H1 (cell line): ENCODE measurements around the gene ZNF423. TPM values are rescaled to one million over a fixed set of nuclear protein-coding genes. Genes with fewer than 3 reads are reported as not detected.

Experiments
- CTCF ChIA-PET: fragments of 300-600 bp; sonication (Branson Sonifier 250); formaldehyde crosslinking; loops from one replicate; lab custom pipeline; 2021; ENCODE audit not compliant: partially characterized antibody; lab: Charles Lee
- POLR2A ChIA-PET: fragments of 300-600 bp; sonication (Branson Sonifier 250); formaldehyde crosslinking; loops from one replicate; lab custom pipeline; 2021; ENCODE audit warnings: inconsistent platforms; ENCODE audit not compliant: partially characterized antibody; lab: Charles Lee
- DNase-seq, 2 experiments: peaks; one replicate each; pipeline versions ENCODE4 v3.0.0 to v3.0.0-alpha.2; 2010 to 2022; ENCODE audit warnings: low spot score in 2 of 2, low read depth in 1 of 2, mixed read lengths in 1 of 2
- FAIRE-seq: peaks from 2 replicates; lab custom pipeline; 2011; peaks lifted over from hg19 to GRCh38; lab: Jason Lieb, UNC
- H2AFZ ChIP-seq: 2 replicates; pipeline ENCODE4 v1.8.1; 2012; ENCODE audit warnings: low read length, inconsistent platforms
- H2AK5ac ChIP-seq: 2 replicates; pipeline ENCODE4 v1.6.1; 2013; ENCODE audit warnings: low read depth, low read length
- H2BK120ac ChIP-seq: replicated peaks from 2 replicates; pipeline ENCODE3; 2013; ENCODE audit warnings: low read depth, low read length, inconsistent platforms
- H2BK12ac ChIP-seq: 2 replicates; pipeline ENCODE4 v1.6.1; 2013; ENCODE audit warnings: low read depth, low read length
- H2BK15ac ChIP-seq: 2 replicates; pipeline ENCODE4 v1.6.1; 2013; ENCODE audit warnings: low read length
- H2BK20ac ChIP-seq: 2 replicates; pipeline ENCODE4 v1.6.1; 2013; ENCODE audit warnings: low read length
- H2BK5ac ChIP-seq: 2 replicates; pipeline ENCODE4 v1.6.1; 2013; ENCODE audit warnings: low read depth, low read length
- H3K14ac ChIP-seq: 2 replicates; pipeline ENCODE4 v1.6.1; 2013; ENCODE audit warnings: inconsistent platforms; ENCODE audit not compliant: insufficient read length
- H3K18ac ChIP-seq: 2 replicates; pipeline ENCODE4 v1.6.1; 2013; ENCODE audit warnings: low read length; ENCODE audit errors: extremely low read depth
- H3K23ac ChIP-seq: 2 replicates; pipeline ENCODE4 v1.6.1; 2013; ENCODE audit warnings: inconsistent platforms; ENCODE audit not compliant: insufficient read length
- H3K23me2 ChIP-seq: 2 replicates; pipeline ENCODE4 v1.6.1; 2013; ENCODE audit warnings: low read depth, low read length
- H3K27ac ChIP-seq: 2 replicates; pipeline ENCODE4 v1.6.1; 2011; ENCODE audit warnings: low read depth, low read length, inconsistent platforms
- H3K27me3 ChIP-seq, 4 experiments: replicated peaks in 1 of 4; 1 replicate in 1 of 4; 2 replicates in 3 of 4; pipeline versions ENCODE4 v1.6.1 to v1.8.1; 2011 to 2013; ENCODE audit warnings: low read length in 3 of 4, mild to moderate bottlenecking in 3 of 4, inconsistent platforms in 2 of 4, mixed read lengths in 2 of 4, moderate library complexity in 1 of 4; ENCODE audit not compliant: control insufficient read depth in 3 of 4, insufficient read depth in 3 of 4; ENCODE audit errors: extremely low read depth in 1 of 4
- H3K36me3 ChIP-seq, 4 experiments: 2 replicates each; pipeline versions ENCODE4 v1.6.1 to v1.8.1; 2011 to 2013; ENCODE audit warnings: mild to moderate bottlenecking in 4 of 4, low read length in 3 of 4, moderate library complexity in 2 of 4, control low read depth in 1 of 4, inconsistent platforms in 1 of 4; ENCODE audit not compliant: insufficient read depth in 4 of 4, control insufficient read depth in 2 of 4
- H3K4ac ChIP-seq: replicated peaks from 2 replicates; pipeline ENCODE3; 2013; ENCODE audit warnings: low read length, low read depth, mixed read lengths, inconsistent platforms; ENCODE audit not compliant: insufficient read length
- H3K4me1 ChIP-seq, 4 experiments: replicated peaks in 1 of 4; 1 replicate in 1 of 4; 2 replicates in 3 of 4; pipeline versions ENCODE4 v1.6.1 to v1.8.1; 2011 to 2013; ENCODE audit warnings: low read length in 3 of 4, inconsistent platforms in 2 of 4, mixed read lengths in 1 of 4; ENCODE audit not compliant: insufficient read depth in 4 of 4, control insufficient read depth in 3 of 4
- H3K4me2 ChIP-seq, 2 experiments: 2 replicates each; pipeline versions ENCODE4 v1.6.1 to v1.8.1; 2011 to 2013; ENCODE audit warnings: low read depth in 2 of 2, low read length in 2 of 2, control low read depth in 1 of 2, inconsistent platforms in 1 of 2, mild to moderate bottlenecking in 1 of 2; ENCODE audit not compliant: insufficient read depth in 1 of 2
- H3K4me3 ChIP-seq, 4 experiments: fragments of 200-600, 300-600 bp in 1 of 4; sonication (generic), shearing (Covaris generic), sonication (Bioruptor Twin) in 1 of 4; 2 replicates each; pipeline versions ENCODE4 v1.5.1 to v1.8.1; 2011 to 2016; ENCODE audit warnings: low read length in 4 of 4, low read depth in 3 of 4, control low read depth in 2 of 4, inconsistent platforms in 2 of 4, mild to moderate bottlenecking in 2 of 4, mixed read lengths in 1 of 4, moderate library complexity in 1 of 4; ENCODE audit not compliant: insufficient read depth in 2 of 4; ENCODE audit errors: extremely low read depth in 1 of 4
- H3K56ac ChIP-seq: replicated peaks from 2 replicates; pipeline ENCODE3; 2013; ENCODE audit warnings: low read depth, mild to moderate bottlenecking, mixed read lengths, low read length, inconsistent platforms; ENCODE audit not compliant: insufficient read length
- H3K79me1 ChIP-seq: 2 replicates; pipeline ENCODE4 v1.6.1; 2013; ENCODE audit warnings: low read depth, low read length, control low read depth
- H3K79me2 ChIP-seq, 2 experiments: 2 replicates each; pipeline versions ENCODE4 v1.6.1 to v1.8.1; 2012 to 2013; ENCODE audit warnings: low read length in 2 of 2, mild to moderate bottlenecking in 2 of 2, inconsistent platforms in 1 of 2; ENCODE audit not compliant: insufficient read depth in 2 of 2, control insufficient read depth in 1 of 2
- H3K9ac ChIP-seq, 4 experiments: replicated peaks in 1 of 4; 1 replicate in 1 of 4; 2 replicates in 3 of 4; pipeline versions ENCODE4 v1.6.1 to v1.8.1; 2011 to 2013; ENCODE audit warnings: low read depth in 3 of 4, low read length in 3 of 4, control low read depth in 2 of 4, mild to moderate bottlenecking in 2 of 4, moderate library complexity in 2 of 4, inconsistent platforms in 1 of 4; ENCODE audit errors: extremely low read depth in 1 of 4
- H3K9me3 ChIP-seq, 2 experiments: 2 replicates each; pipeline versions ENCODE4 v1.6.1 to v1.8.1; 2012 to 2013; ENCODE audit warnings: mild to moderate bottlenecking in 2 of 2, moderate library complexity in 2 of 2, control low read depth in 1 of 2, inconsistent platforms in 1 of 2, low read depth in 1 of 2, low read length in 1 of 2, mixed read lengths in 1 of 2; ENCODE audit not compliant: insufficient read depth in 2 of 2
- H4K20me1 ChIP-seq, 2 experiments: replicated peaks in 1 of 2; 2 replicates each; pipeline versions ENCODE3 to v1.8.1; 2011 to 2013; ENCODE audit warnings: inconsistent platforms in 2 of 2, low read length in 2 of 2, mild to moderate bottlenecking in 1 of 2; ENCODE audit not compliant: insufficient read depth in 2 of 2, control insufficient read depth in 1 of 2
- H4K5ac ChIP-seq: 2 replicates; pipeline ENCODE4 v1.6.1; 2013; ENCODE audit warnings: low read length, low read depth, mixed read lengths, inconsistent platforms; ENCODE audit not compliant: insufficient read length
- H4K8ac ChIP-seq: 2 replicates; pipeline ENCODE4 v1.8.0; 2013; ENCODE audit warnings: mild to moderate bottlenecking, moderate library complexity, low read length, inconsistent platforms; ENCODE audit not compliant: insufficient read depth; ENCODE audit errors: extremely low read depth
- H4K91ac ChIP-seq: replicated peaks from 2 replicates; pipeline ENCODE3; 2013; ENCODE audit warnings: low read length, mixed read lengths, inconsistent platforms; ENCODE audit not compliant: insufficient read length
- ASH2L ChIP-seq: fragments of 200-600, 300-600 bp; sonication (generic); IDR thresholded peaks from one replicate; pipeline ENCODE4 v1.7.1; 2017; ENCODE audit warnings: low read length
- ATF2 ChIP-seq: IDR thresholded peaks from 2 replicates; pipeline ENCODE4 v1.6.1; 2012; ENCODE audit warnings: low read length, inconsistent platforms
- BACH1 ChIP-seq: IDR thresholded peaks from 2 replicates; pipeline ENCODE4 v1.6.1; 2012; ENCODE audit warnings: low read length, improper control_type of control experiment
- CHD2 ChIP-seq: IDR thresholded peaks from 2 replicates; pipeline ENCODE4 v1.6.1; 2012; ENCODE audit warnings: low read length, improper control_type of control experiment
- GABPA ChIP-seq: IDR thresholded peaks from 2 replicates; pipeline ENCODE4 v1.6.1; 2011; ENCODE audit warnings: mild to moderate bottlenecking, low read length, moderate library complexity, borderline replicate concordance; ENCODE audit not compliant: insufficient read depth
- KDM1A ChIP-seq: fragments of 200-600, 300-600 bp; sonication (generic); IDR thresholded peaks from 2 replicates; pipeline ENCODE4 v1.7.1; 2016; ENCODE audit warnings: mild to moderate bottlenecking, low read length, borderline replicate concordance
- RFX5 ChIP-seq: IDR thresholded peaks from 2 replicates; pipeline ENCODE4 v1.6.1; 2011; ENCODE audit warnings: low read depth, low read length, improper control_type of control experiment, borderline replicate concordance
- RXRA ChIP-seq: IDR thresholded peaks from 2 replicates; pipeline ENCODE4 v1.6.1; 2011; ENCODE audit warnings: low read depth, mild to moderate bottlenecking, low read length, moderate library complexity; ENCODE audit not compliant: insufficient read depth
- SRF ChIP-seq: IDR thresholded peaks from 2 replicates; pipeline ENCODE4 v1.6.1; 2011; ENCODE audit warnings: mild to moderate bottlenecking, low read depth, low read length, moderate library complexity
- TAF7 ChIP-seq: optimal IDR thresholded peaks from 2 replicates; pipeline ENCODE3; 2011; ENCODE audit warnings: low read depth, mild to moderate bottlenecking, inconsistent platforms, low read length, moderate library complexity, borderline replicate concordance
- TEAD4 ChIP-seq: IDR thresholded peaks from 2 replicates; pipeline ENCODE4 v1.6.1; 2012; ENCODE audit warnings: low read depth, low read length, inconsistent platforms, mixed read lengths
- USF2 ChIP-seq: IDR thresholded peaks from 2 replicates; pipeline ENCODE4 v1.6.1; 2011; ENCODE audit warnings: low read length, improper control_type of control experiment
- WGBS, 2 experiments: shearing (Covaris generic) in 1 of 2; methylation state at CpG; one replicate each; pipeline versions ENCODE4 v1.1.6 to v1.1.7; 2013 to 2015; ENCODE audit warnings: low lambda C conversion rate in 2 of 2, mixed read lengths in 2 of 2, inconsistent platforms in 1 of 2, low coverage in 1 of 2, missing lambda C conversion rate in 1 of 2; ENCODE audit not compliant: insufficient replicate concordance in 2 of 2, insufficient coverage in 1 of 2, insufficient read length in 1 of 2; ENCODE audit errors: extremely low coverage in 1 of 2, missing lambda C conversion rate in 1 of 2; 5-methylcytosine and 5-hydroxymethylcytosine counted together
- polyA plus RNA-seq, 7 experiments: library from polyadenylated mRNA; depleted of rRNA in 3 of 7; stranded (reverse) in 5 of 7; unstranded in 2 of 7; fragments of >200 nt in 5 of 7; fragments of 200-250 nt in 2 of 7; gene quantifications; 1 replicate in 5 of 7; 2 replicates in 1 of 7; 4 replicates in 1 of 7; pipeline versions ENCODE4 v1.2.1 to v1.2.3, GENCODE V29; 2011 to 2013; ENCODE audit warnings: missing spikeins in 2 of 7, mixed read lengths in 2 of 7
- total RNA-seq: library from RNA; stranded (reverse); fragmentation: NEBNext Ultra II Directional; extraction: Animal tissue kit (Norgen Biotek cat#: 25700); gene quantifications from 2 replicates; pipeline ENCODE4 v1.2.1, GENCODE V29; 2021

The ZNF423 gene
- total and polyA plus RNA-seq, 2 of the 8 experiments (the other 6 are each of a cell fraction or from before 2014, with no cell fraction given), result 38.2 to 52.3 TPM

DNA sequence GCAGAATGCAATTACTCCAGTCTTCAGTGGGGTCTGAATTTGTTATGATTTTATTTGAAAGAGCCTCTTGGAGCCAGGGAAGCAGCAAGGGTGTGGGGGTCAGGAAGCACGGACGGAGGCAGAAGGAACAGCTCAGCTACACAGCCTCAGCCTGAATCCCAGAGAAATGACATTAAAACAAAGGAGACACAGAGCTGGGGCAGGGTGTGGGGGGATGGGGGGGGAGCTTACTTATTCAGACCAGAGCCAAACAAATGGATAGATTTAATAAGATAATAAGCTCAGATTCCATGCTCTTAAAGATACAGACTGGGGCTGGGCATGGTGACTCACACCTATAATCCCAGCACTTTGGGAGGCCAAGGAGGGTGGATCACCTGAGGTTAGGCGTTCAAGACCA lies 195.3 kb downstream of the ZNF423 start:
- CTCF ChIA-PET, result interaction anchor here (0.8 to 1.6 kb wide), 4 partner anchors 9 to 208 kb away, joined by 3 to 4 read pairs (median 3); no protein-coding TSS in a partner anchor
- H3K36me3 ChIP-seq, result no peaks in the 10 kb centered on the region
- H3K9me3 ChIP-seq, result no peaks in the 10 kb centered on the region
- H2AFZ ChIP-seq, result no peak overlapping the region
- H3K14ac ChIP-seq, result no peak overlapping the region
- no peak overlapping the region for H3K4me3 ChIP-seq
- FAIRE-seq, result no peak
- H3K27ac ChIP-seq, result no peak overlapping the region
- no peak for DNase-seq
- WGBS, 2 experiments, result 93% methylated on average over 3 of the region's 3 CpGs; no CpG with 5 or more reads in 1 of the 2 experiments
- no peak overlapping the region for H2BK12ac ChIP-seq
- no peak overlapping the region for H4K5ac ChIP-seq
- H4K91ac ChIP-seq, result no peak overlapping the region
- H3K23ac ChIP-seq, result no peak overlapping the region
- no peak overlapping the region for H2BK120ac ChIP-seq
- H3K79me1 ChIP-seq, result peaks cover 3% of the 10 kb centered on the region
- peaks cover 0 to 5% of the 10 kb centered on the region in 2 experiments; a peak in 1 of 4 replicates for H3K79me2 ChIP-seq
- H4K8ac ChIP-seq, result no peak overlapping the region
- POLR2A ChIA-PET, result interaction anchor here (0.7 kb wide), 1 partner anchor 11 kb away, joined by 3 read pairs; no protein-coding TSS in a partner anchor
- H4K20me1 ChIP-seq, result no peaks in the 10 kb centered on the region
- H2AK5ac ChIP-seq, result no peak overlapping the region
- no peak overlapping the region for H3K4ac ChIP-seq
- H2BK5ac ChIP-seq, result no peak overlapping the region
- H3K4me2 ChIP-seq, result no peak overlapping the region
- no peak overlapping the region for H3K18ac ChIP-seq
- H3K4me1 ChIP-seq, result peaks cover 0 to 12% (median 9%) of the 10 kb centered on the region in 4 experiments; a peak in 6 of 7 replicates
- no peaks in the 10 kb centered on the region for H3K23me2 ChIP-seq
- no peak overlapping the region for H2BK20ac ChIP-seq
- H3K9ac ChIP-seq, result no peak overlapping the region
- no peaks in the 10 kb centered on the region for H3K27me3 ChIP-seq
- no peak overlapping the region for H3K56ac ChIP-seq
- H2BK15ac ChIP-seq, result no peak overlapping the region
- TF ChIP-seq SRF (no peak), ASH2L (no peak), RXRA (no peak), ATF2 (no peak), USF2 (no peak), TAF7 (no peak), TEAD4 (no peak), GABPA (no peak), RFX5 (no peak), CHD2 (no peak), KDM1A (no peak), BACH1 (no peak)
